Adipocyte (in vitro differentiated cells): ENCODE results near the gene SETDB2.

Experiments used
- DNase-seq: peaks from one replicate; pipeline ENCODE4 v3.0.0-alpha.2; 2015; ENCODE audit warnings: low read depth
- H3K27me3 ChIP-seq: replicated peaks from 2 replicates; pipeline ENCODE4 v1.7.0; 2013; ENCODE audit warnings: mild to moderate bottlenecking, low read length, moderate library complexity; ENCODE audit not compliant: control insufficient read depth, insufficient read depth
- H3K36me3 ChIP-seq: 2 replicates; pipeline ENCODE4 v1.7.0; 2013; ENCODE audit warnings: low read length, mild to moderate bottlenecking, moderate library complexity; ENCODE audit not compliant: control insufficient read depth, insufficient read depth, severe bottlenecking
- H3K4me1 ChIP-seq: 2 replicates; pipeline ENCODE4 v1.7.0; 2013; ENCODE audit warnings: mild to moderate bottlenecking, low read length, moderate library complexity; ENCODE audit not compliant: control insufficient read depth, insufficient read depth
- H3K4me3 ChIP-seq: 2 replicates; pipeline ENCODE4 v1.7.0; 2013; ENCODE audit warnings: mild to moderate bottlenecking, low read length, moderate library complexity
- H3K9ac ChIP-seq: 2 replicates; pipeline ENCODE4 v1.7.0; 2013; ENCODE audit warnings: mild to moderate bottlenecking, low read length, moderate library complexity
- H3K9me3 ChIP-seq: 2 replicates; pipeline ENCODE4 v1.7.0; 2013; ENCODE audit warnings: mild to moderate bottlenecking, low read length, moderate library complexity; ENCODE audit not compliant: control insufficient read depth

SETDB2 gene, protein sequence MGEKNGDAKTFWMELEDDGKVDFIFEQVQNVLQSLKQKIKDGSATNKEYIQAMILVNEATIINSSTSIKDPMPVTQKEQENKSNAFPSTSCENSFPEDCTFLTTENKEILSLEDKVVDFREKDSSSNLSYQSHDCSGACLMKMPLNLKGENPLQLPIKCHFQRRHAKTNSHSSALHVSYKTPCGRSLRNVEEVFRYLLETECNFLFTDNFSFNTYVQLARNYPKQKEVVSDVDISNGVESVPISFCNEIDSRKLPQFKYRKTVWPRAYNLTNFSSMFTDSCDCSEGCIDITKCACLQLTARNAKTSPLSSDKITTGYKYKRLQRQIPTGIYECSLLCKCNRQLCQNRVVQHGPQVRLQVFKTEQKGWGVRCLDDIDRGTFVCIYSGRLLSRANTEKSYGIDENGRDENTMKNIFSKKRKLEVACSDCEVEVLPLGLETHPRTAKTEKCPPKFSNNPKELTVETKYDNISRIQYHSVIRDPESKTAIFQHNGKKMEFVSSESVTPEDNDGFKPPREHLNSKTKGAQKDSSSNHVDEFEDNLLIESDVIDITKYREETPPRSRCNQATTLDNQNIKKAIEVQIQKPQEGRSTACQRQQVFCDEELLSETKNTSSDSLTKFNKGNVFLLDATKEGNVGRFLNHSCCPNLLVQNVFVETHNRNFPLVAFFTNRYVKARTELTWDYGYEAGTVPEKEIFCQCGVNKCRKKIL

DNA sequence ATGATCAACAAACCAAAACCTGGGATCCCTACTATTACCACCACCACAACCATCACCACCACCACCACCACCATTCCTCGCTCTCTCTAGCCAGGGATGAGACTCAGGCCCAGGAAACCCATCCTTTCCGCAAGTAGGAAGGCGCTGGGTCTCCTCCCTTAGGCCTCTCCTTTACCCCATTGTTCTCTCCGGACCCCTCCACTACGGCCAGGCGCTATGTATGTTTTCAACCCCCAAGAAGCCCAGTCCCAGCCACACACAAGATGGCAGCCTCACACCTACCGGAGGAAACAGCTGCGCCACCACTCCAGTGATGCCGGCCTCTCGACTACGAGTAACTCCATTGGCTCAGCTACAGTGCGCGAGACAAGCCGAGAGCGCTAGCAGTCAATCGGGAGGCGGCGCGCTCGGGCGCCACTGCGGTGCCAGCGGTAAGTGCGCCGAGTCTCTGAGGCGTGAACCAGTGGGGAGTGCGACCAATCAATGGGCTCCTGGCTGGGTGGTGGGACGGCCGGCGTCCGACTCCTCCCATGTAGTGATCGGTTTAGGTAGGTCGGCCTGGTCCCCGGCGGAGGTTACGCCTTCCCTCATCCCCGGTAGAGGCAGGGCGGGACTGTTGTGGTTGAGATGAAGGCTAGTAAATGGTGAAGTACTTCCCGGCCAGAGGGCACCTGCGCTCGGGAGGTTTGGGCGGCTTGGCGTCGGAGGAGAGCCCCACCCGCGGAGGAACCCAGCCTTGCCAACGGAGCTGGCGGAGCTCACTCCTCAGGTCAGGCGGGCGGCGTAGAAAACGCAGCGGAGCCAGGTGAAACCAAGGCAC lies at the start of gene SETDB2, which contains the start of gene CAB39L:
Gene SETDB2 (plus strand): TSS at position 571 of the 820 bp plus-strand sequence. CDS start 7,620 bp downstream, outside the sequence.
Gene CAB39L (minus strand): TSS at position 361 of the 820 bp plus-strand sequence. CDS start 61,154 bp downstream, outside the sequence.
- no peaks in the 10 kb centered on the region for H3K36me3 ChIP-seq
- DNase-seq = peak; percentile 99
- peaks cover 14% of the 10 kb centered on the region for H3K4me1 ChIP-seq

DNA sequence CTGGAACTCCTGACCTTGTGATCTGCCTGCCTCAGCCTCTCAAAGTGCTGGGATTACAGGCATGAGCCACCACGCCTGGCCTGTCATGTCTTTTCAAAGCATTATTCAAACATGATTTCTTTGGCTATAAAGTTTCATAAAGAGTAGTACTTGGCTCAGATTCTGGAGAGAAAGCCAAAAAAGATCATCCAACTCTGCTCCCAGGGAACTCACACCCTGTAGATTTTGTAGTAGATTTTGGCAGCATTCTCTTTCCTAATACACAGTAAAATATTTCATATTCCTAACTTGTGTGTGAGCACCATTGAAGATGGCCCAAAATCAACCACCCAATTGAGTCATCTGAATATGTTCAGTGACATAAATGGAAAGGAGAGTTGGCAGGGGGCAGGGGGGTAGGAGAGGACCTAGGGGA lies 48.6 kb upstream of the SETDB2 start:
- Histone ChIP-seq H3K4me3 (peak overlapping the region; percentile 29), H3K36me3 (no peaks in the 10 kb centered on the region)
- DNase-seq = peak; percentile 61

More for the DNA sequence above, at the start of gene SETDB2, which contains the start of gene CAB39L:
- peak within 1 kb of the TSS; percentile 96 for H3K4me3 ChIP-seq
- peak within 1 kb of the TSS; percentile 88 for H3K9ac ChIP-seq
- no peaks in the 10 kb centered on the region for H3K27me3 ChIP-seq
- no peaks in the 10 kb centered on the region for H3K9me3 ChIP-seq

DNA sequence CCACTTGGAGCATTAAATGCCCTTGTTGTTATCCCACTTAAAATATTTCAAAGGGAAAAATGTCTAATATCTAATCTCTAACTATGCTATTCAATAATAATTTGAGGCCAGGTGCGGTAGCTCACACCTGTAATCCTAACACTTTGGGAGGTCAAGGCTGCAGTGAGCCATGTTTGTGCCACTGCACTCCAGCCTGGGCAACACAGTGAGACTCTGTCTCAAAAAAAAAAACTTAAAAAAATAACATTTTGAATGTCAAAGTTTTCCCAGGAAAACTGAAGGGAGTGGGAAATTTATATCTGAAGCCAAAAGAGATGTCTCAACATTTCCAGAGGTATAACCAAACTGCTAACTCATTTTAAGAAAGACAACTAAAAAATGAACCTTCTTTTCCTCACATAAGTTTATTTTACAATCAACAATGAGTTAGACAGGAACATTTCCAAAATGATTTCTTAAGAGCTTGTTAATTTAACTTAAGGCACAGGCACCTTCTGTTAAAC lies 48.1 kb upstream of the SETDB2 start:
- Histone ChIP-seq H3K27me3 (no peaks in the 10 kb centered on the region), H3K9me3 (no peaks in the 10 kb centered on the region), H3K9ac (no peak overlapping the region), H3K36me3 (no peaks in the 10 kb centered on the region), H3K4me1 (peaks cover 13% of the 10 kb centered on the region), H3K4me3 (peak overlapping the region; percentile 29)
- no peak for DNase-seq

More for the DNA sequence above, 48.6 kb upstream of the SETDB2 start:
- Histone ChIP-seq H3K9ac (no peak overlapping the region), H3K9me3 (no peaks in the 10 kb centered on the region), H3K4me1 (peaks cover 9% of the 10 kb centered on the region), H3K27me3 (no peaks in the 10 kb centered on the region)

DNA sequence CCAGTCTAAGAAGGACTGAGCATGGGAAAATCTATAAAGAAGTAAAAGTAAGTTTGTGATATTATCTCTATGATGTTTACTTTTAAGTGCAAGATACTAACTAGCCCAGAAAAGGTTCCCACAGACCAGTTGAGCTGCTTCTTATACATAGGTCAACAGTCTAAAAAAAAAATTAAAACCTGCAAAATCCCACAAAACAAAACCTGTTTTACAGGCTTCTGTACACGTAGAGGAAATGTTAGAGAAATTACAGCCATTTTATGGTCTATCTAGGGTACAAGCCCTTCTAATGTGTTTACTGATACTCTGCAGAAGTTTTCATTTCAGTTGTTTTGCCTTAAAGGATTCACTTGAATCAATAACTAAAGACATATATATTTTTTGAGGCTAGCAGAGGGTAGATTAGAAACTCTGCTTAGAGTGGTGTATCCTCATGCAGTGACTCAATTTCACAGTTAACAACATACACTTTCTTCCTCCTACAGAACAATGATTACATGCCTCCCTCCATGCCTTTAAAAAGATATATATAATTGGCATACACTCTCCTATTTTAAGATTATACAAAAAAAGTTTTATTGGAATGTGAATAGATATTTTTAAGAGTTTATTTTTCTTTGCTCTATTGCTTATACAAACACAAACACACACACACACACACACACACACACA lies 44.1 kb upstream of the SETDB2 start:
- H3K4me1 ChIP-seq = peaks cover 22% of the 10 kb centered on the region
- no peaks in the 10 kb centered on the region for H3K27me3 ChIP-seq
- H3K4me3 ChIP-seq = peak overlapping the region; percentile 76
- H3K36me3 ChIP-seq = no peaks in the 10 kb centered on the region
- DNase-seq = no peak
- no peak overlapping the region for H3K9ac ChIP-seq
- H3K9me3 ChIP-seq = peaks cover 11% of the 10 kb centered on the region

DNA sequence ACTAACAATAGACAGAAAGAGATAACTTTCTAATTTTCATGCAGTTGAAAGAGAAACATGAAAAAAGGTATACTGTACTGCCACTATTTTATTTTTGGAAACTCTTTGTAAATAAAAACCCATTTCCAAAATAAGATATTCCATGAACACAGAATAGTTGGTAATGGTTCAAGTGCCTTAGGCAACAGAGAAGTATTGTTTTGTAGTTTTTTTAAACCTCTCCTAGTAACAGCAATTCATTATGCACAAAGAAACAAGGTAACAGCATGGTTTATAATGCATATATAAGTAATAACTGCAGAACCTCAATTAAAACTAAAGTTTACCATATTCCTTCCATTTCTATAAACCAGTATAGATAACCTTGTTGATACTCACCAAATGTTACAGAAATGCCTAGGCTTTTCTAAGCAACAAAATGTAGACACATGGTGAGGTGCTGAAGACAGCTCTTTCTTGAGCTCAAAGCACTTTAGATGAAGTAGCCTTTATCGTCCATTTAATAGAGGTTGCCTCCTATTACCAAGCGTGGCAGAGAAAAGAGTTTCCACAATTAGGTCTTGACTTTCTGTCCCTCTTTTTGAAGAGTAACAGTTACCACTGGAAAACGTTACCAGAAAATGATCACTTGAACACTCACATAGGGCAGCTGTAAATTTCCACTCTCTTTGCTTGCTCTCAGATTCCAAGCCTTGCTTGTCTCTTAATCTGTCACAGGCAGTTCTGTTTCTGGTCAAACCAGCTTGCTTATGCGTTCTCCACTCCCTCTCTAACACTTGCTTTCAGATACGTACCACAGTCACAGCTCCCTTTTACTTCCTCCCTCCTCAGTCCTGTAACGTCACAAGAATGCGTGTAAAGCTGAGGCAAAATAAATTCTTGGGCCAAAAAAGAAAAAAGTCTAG lies 43.1 kb upstream of the SETDB2 start:
- Histone ChIP-seq H3K4me1 (peaks cover 17% of the 10 kb centered on the region), H3K36me3 (no peaks in the 10 kb centered on the region), H3K9ac (peak overlapping the region; percentile 68), H3K9me3 (peaks cover 15% of the 10 kb centered on the region), H3K4me3 (peak overlapping the region; percentile 76), H3K27me3 (no peaks in the 10 kb centered on the region)
- DNase-seq = peak; percentile 70

DNA sequence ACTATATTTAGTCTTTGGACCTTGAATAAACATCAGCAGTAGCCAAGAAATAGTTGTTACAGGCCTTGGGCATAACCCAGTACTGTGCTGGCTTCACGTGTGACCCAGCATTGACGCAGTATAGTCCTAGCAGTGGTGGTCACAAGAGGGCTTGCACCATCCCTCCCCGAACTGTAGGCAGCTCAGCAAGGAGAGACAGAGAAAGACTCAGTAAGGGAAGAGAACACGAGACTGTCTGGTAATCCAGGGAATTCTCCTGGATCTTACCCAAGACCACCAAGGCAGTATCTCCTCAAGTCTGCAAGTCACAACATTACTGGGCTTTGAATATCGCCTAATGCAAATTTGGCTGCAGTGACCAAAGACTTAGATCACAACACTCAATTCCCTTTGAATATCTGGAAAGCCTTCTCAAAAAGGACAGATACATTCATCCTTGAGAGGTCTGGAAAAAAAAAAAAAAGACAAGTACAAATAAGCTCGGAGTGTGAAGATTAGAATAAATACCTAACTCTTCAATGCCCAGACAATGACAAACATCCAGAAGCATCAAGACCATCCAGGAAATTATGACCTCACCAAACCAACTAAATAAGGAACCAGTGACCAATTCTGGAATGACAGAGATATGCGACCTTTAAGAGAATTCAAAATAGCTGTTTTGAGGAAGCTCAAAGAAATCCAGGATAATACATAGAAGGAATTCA lies 39.9 kb upstream of the SETDB2 start:
- peaks cover 14% of the 10 kb centered on the region for H3K4me1 ChIP-seq
- H3K36me3 ChIP-seq = no peaks in the 10 kb centered on the region
- H3K27me3 ChIP-seq = no peaks in the 10 kb centered on the region
- no peak overlapping the region for H3K9ac ChIP-seq
- peaks cover 15% of the 10 kb centered on the region for H3K9me3 ChIP-seq
- H3K4me3 ChIP-seq = no peak overlapping the region
- DNase-seq = no peak

DNA sequence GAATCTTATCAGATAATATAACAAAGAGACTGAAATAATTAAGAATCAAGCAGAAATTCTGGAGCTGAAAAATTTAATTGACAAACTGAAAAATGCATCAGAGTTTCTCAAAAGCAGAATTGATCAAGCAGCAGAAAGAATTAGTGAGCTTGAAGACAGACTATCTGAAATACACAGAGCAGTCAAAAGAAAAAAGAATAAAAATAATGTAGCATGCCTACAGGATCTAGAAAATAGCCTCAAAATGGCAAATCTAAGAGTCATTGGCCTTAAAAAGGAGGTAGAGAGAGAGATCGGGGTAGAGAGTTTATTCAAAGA lies 39.4 kb upstream of the SETDB2 start:
- no peak overlapping the region for H3K9ac ChIP-seq
- no peaks in the 10 kb centered on the region for H3K27me3 ChIP-seq
- no peaks in the 10 kb centered on the region for H3K36me3 ChIP-seq
- no peak for DNase-seq
- peaks cover 15% of the 10 kb centered on the region for H3K9me3 ChIP-seq
- H3K4me1 ChIP-seq = peaks cover 14% of the 10 kb centered on the region
- H3K4me3 ChIP-seq = no peak overlapping the region

DNA sequence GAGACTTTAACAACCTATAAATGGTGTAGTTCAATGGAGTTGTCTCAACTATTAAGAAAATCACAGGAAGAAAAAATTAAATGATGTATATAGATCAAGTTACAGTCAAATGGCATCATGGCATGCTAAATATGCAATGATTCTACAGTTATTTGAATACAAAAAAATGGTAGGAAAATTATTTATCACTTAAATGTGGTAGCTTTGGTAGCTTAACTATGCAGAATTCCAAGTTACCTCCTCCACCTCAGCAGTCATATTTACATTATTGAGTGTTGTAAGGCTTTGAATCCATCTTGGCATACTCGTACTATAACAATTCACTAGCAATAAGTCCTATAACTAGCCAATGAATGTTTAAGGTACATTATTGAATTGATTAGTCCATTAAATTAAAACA lies 37.0 kb upstream of the SETDB2 start:
- no peaks in the 10 kb centered on the region for H3K27me3 ChIP-seq
- H3K9me3 ChIP-seq = peaks cover 15% of the 10 kb centered on the region

DNA sequence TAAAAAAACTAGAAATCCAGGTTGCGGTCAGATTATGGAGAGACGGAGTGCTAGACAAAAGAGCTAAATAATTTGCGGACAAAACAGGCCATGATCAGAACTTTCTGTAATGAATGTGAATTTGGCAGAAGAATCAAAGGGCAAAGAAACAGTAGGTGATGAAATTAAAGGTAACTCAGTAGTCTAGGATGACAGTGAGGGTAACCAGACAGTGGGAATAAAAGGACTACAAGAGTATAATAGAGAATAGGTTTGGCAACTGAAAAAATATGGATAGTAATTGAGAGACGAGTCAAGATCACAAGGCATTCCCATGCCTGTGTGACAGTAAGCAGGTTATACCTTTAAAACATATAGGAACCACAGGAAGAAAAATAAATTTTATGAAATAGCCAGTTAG lies 36.1 kb upstream of the SETDB2 start:
- H3K4me3 ChIP-seq = no peak overlapping the region
- peaks cover 15% of the 10 kb centered on the region for H3K9me3 ChIP-seq
- no peak for DNase-seq
- H3K4me1 ChIP-seq = no peaks in the 10 kb centered on the region
- no peak overlapping the region for H3K9ac ChIP-seq
- no peaks in the 10 kb centered on the region for H3K36me3 ChIP-seq
- no peaks in the 10 kb centered on the region for H3K27me3 ChIP-seq

More for the DNA sequence above, 37.0 kb upstream of the SETDB2 start:
- Histone ChIP-seq H3K9ac (no peak overlapping the region), H3K4me1 (no peaks in the 10 kb centered on the region), H3K36me3 (no peaks in the 10 kb centered on the region), H3K4me3 (no peak overlapping the region)
- no peak for DNase-seq
